SIG-M5 (cell line): ENCODE results near the gene FNDC11.
A peak's percentile ranks its signal among the peaks of the same experiment; 100 is the strongest.

Experiments used
- DNase-seq: peaks from one replicate; lab custom pipeline; 2025; lab: John Stamatoyannopoulos, UW

The FNDC11 gene

GRCh38 chr20:63525185-63525584 is 28.8 kb upstream of the FNDC11 start:
- DNase-seq, result no peak

GRCh38 chr20:63525971-63526370 is 28.0 kb upstream of the FNDC11 start:
- DNase-seq, result no peak

DNA sequence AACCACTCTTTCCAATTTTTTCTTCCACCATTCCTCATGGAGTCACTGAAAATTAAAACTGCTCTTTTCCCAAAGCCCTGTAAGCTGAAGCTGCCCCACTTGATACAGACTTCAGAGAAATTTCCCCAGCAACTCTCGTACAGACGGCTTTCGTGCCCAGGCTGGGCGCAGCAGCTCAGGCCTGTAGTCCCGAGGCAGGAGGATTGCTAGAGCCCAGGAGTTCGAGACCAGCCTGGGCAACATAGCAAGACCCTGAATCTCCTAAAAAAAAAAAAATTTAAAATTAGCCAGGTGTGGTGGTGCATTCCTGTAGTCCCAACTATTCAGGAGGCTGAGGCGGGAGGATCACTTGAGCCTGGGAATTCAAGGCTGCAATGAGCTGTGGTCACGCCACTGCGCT is 26.8 kb upstream of the FNDC11 start:
- no peak for DNase-seq

DNA sequence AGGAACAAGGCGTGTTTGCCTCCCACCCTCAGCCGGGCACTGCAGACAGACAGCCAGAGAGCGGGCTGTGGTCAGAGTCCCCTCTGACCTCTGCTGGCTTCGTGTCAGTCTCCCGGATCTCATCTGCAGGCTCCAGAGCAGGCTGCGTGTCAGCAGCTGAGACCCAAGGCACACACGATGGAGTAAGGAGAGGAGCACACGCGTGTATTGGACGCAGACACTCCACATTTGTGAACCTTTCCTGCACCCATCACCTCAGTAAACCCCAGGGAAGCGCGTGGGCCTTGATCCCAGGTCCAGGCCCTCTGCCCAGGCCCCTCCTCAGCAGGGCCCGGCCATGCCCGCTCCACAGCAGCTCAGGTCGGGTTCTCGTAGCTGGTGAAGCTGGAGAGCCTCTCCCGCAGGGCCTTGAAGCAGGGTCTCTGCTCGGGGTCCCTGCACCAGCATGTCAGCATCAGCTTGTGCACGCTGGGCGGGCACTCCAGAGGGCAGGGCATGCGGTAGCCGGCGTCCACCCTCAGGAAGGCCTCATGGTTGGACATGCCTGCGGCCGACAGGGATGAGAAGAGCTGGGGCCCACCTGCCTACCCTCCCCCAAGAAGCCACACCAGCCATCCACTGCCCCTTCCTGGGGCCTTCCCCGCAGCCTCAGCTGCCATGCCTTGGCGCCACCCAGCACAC is 24.6 kb upstream of the FNDC11 start:
- no peak for DNase-seq

DNA sequence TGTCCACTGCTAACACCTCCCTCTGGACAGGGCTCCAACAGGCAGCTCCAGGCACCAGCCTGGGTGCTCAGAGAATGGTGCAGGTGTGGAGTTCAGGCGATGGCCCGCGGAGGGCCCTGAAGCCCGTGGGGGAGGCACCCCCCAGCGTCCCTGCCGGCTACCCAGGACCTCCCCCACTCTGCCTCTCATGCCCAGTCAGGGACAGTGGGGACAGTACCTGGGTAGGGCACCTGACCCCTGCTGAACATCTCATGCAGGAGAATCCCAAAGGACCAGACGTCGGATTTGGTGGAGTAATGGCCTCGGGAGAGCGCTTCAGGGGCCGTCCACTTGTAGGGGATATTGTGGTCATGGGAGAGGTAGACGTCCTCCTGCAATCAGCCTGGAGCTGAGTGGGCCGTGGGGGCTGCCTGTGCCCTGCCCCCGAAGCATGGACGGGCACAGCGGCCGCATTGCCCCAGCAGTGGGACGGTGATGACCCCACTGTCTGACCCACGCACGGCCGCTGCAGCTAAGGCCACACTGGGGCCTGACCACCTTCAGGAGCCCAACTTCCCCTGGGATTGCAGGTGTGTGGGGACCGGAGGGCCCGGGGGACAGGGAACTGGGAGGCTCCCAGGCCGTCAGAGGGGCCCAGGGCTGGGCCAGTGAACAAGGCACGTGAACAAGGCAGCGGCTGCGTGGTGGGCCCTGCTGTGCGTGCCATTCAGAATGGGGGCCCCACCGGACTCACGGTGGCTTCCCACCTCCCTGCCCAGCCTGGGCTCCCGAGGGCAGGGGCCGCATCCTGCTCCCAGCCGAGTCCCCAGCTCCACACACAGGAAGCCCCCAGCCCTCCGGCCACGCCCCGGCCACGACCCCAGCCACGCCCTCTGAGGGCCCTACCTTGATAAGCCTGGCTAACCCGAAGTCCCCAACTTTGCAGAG is 23.8 kb upstream of the FNDC11 start:
- DNase-seq, result no peak

- no peak for DNase-seq
Observed at GRCh38 chr20:63530788-63531160, 23.2 kb upstream of the FNDC11 start.

DNA sequence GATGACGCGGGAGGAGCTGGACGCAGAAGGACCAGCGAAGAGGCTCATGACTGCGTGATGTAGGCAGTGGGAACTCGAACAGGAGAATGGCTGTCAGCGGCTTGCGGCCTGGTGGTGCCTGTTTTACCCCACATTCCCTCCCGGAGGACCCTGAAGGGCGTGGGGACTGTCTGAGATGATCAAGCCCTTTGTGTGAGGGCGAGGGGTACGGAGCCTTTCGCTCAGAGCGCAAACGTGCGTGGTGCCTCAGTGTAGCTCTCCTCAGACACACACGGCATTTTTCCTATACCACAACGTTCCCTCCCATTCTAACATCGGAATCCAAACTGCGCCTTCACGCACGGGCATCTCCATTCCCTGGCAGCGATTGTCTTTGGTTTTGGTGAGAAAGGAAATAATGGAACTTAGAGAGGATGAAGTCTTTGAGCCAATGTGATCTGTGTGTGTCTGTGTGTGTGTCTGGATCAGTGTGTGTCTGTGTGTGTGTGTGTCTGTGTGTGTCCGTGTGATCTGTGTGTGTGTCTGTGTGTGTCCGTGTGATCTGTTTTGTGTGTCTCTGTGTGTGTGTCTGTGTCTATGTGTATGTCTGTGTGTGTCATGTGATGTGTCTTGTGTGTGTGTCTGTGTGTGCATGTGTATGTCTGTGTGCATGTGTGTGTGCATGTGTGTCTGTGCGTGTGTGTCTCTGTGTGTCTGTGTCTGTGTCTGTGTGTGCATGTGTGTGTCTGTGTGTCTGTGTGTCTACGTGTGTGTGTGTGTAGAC is 22.1 kb upstream of the FNDC11 start:
- no peak for DNase-seq

DNA sequence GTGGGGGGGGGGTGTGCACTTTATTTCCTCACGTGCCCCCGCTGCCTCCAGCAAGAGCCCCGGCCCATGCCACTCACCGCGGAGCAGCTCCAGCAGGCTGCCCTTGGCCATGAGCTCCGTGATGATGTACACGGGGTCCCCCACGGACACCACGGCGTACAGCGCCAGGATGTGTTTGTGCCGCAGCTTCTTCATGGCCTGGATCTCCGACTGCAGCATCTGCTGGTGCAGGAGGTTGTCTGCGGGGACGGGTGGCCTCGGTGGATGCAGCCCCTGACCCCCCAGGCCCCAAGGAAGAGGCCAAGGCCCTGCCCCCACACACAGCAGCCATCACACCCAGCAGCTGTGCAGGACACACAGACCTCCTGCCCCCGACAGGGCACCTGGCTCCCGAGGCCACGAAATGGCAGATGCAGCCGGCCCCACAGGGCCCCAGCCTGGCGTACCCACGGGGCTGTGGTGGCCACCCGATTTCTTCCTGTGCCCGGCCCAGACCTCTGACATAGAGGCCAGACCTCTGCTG is 21.4 kb upstream of the FNDC11 start:
- DNase-seq, result no peak

- DNase-seq, result no peak
Observed at GRCh38 chr20:63533388-63533787, 20.6 kb upstream of the FNDC11 start.

- DNase-seq, result no peak
Observed at GRCh38 chr20:63533871-63534393, 20.0 kb upstream of the FNDC11 start.

- DNase-seq, result no peak
Observed at GRCh38 chr20:63534427-63534830, 19.5 kb upstream of the FNDC11 start.

GRCh38 chr20:63534831-63535651 is 18.9 kb upstream of the FNDC11 start:
- no peak for DNase-seq

DNA sequence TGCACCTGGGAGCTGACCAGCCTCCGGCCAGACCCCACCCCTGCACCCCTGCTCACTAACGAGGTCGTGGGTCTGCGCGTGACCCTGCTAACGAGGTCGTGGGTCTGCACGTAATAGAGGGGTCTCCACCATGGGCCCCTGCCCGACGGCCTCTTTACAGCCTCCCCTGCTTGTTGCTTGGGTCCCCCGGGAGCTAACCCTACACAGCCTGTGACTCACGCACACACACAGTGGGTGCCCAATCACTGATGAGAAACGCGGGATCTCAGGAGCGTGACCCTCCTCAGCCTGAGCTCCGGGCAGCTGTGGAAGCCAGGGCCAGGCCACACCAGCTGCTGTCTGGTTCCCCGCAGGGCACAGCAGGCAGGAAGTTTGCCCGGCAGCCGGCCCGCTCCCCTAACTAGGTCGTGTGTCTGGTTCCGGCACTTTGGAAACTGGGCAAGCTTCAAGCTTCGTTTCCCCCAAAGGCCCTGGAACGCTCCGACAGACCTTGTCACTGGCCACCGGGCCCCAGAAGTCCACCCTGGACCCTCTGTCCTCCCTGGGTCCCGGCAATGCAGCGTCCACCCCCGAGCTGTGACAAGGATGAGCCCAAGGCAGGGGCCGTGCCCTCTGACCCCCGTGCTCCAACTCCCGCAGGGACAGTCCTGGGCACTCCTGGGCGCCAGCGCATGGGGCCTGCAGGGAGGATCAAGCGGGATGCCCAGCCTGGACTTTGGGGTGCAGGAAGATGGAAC is 17.6 kb upstream of the FNDC11 start:
- DNase-seq, result no peak

DNA sequence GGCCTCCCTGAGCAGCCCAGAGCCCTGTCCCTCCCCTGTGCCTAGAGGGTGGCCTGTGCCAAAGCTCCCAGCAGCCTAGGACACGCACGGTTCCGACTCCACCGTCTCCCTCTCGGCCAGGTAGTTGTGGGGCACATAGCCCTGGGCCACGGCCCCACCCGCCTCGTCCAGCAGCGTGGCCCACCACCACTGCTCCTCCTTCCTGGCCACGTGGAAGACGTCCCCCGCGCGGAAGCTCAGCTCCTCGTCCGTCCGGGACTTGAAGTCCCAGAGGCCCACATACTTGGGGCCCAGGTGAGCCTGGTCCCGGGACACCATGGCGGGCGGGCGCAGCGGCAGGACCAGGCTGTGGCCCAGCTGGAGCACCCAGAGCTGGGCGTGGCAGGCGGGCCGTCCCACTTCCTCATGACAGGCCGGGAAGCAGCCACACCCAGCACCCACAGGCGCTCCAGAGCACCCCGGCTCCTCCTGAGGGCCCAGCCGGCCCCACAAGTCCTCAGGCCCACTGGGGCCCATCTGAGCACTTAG is 16.9 kb upstream of the FNDC11 start, which contains the start of gene PTK6:
Gene PTK6 (minus strand): TSS at position 380 of the 528 bp plus-strand sequence. CDS start 62 bp downstream, at position 318.
- no peak for DNase-seq

- peak; percentile 60 for DNase-seq
Observed at GRCh38 chr20:63537525-63538203, 16.3 kb upstream of the FNDC11 start.

DNA sequence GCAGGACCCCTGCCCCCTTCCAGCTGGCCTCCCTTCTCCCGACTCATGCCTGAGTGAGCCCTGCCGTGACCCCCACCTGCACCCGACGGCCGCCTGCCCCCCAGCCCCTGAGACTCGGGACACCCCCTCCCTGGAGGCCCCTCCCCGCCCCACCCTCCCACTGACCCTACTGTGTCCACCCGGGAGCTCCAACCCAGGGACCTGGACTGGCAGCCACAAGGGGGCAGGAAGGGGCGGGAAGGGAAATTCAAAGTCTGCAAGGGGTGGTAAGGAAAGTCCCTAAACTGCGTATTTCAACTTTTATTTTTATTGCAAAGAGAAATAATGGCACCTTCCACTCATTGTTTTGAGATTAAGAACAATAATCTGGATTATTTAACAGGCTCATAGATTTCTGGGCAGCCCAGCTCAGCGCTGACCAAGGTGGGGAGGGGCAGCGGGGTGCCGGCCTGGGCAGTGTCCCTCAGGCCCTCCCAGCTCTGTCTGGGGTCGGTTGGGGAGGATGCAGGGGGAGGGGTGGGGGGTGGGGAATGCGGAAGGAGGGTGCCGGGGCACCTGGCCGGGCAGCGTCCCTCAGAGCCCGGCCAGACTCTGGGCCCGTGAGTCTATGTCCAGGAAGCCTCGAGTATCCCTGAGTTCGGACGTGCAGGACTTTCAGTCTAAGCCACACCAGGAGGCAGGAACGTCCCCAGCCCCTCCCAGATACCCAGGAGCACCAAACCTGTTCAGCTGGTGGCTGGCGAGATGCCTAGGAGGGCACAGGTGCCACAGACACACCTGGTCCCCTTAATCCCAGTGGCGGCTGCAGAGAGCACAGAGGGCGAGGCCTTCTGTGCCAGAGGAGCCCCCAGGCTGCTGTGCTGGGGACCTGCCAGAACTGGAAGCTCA is 15.5 kb upstream of the FNDC11 start:
- no peak for DNase-seq

GRCh38 chr20:63539092-63539430 is 14.9 kb upstream of the FNDC11 start:
- DNase-seq, result no peak
